GM12865 (cell line): ENCODE data around the gene AGBL4.

Source experiments
- DNase-seq: peaks from one replicate; pipeline ENCODE4 v3.0.0; 2010; ENCODE audit warnings: low read depth
- H3K4me3 ChIP-seq: 2 replicates; pipeline ENCODE4 v1.5.1; 2011; ENCODE audit warnings: mild to moderate bottlenecking, low read depth, low read length, control low read depth
- TF ChIP-seq, protein P1 (sequence below): IDR thresholded peaks from 2 replicates; pipeline ENCODE4 v1.5.1; 2011; ENCODE audit warnings: low read length, control low read depth, low read depth, inconsistent platforms; ENCODE audit not compliant: insufficient read depth; ENCODE audit errors: missing control alignments

Gene AGBL4

DNA sequence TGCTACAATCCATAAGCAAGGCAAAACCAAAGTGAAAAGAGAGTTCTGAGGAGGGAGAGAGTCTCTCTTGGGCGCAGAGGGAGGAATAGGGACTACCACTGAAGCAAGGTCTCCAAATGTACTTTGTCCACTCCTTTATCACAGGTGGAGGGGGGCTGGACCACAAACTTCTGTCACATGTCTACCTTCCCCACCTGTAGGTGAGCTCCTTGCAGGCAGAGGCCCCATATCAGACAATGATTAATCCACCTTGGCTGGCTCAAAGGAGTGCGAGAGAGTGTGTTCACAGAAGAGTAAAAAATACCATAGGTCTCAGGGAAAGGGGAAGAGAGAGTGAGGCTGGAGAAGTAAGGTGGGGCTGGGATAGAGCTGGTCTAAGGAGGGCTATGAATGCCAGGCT, 1251.5 kb downstream of the AGBL4 start:
- no peak for DNase-seq
- TF ChIP-seq, protein P1, sequence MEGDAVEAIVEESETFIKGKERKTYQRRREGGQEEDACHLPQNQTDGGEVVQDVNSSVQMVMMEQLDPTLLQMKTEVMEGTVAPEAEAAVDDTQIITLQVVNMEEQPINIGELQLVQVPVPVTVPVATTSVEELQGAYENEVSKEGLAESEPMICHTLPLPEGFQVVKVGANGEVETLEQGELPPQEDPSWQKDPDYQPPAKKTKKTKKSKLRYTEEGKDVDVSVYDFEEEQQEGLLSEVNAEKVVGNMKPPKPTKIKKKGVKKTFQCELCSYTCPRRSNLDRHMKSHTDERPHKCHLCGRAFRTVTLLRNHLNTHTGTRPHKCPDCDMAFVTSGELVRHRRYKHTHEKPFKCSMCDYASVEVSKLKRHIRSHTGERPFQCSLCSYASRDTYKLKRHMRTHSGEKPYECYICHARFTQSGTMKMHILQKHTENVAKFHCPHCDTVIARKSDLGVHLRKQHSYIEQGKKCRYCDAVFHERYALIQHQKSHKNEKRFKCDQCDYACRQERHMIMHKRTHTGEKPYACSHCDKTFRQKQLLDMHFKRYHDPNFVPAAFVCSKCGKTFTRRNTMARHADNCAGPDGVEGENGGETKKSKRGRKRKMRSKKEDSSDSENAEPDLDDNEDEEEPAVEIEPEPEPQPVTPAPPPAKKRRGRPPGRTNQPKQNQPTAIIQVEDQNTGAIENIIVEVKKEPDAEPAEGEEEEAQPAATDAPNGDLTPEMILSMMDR, result no peak
- no peak overlapping the region for H3K4me3 ChIP-seq

DNA sequence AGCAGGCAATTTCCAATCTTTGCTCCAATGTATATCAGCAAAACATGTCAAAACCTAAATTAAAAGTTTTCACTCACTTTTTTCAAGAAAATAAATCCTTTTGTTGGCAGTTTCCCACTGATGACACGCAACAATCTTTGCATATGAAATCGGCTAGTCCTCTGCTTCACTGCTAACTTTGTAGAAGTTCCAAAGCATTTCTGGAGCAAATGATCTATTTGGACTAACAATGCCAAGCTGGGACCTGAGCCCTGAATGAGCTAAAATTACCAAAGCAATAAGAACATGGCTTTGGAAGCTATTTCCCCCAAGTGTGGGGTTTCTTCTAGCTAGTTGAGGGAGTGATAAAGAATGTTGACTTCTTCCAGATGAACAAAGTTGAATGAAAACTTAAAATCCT, 1252.2 kb downstream of the AGBL4 start:
- H3K4me3 ChIP-seq, result no peak overlapping the region
- DNase-seq, result no peak
- TF ChIP-seq, protein P1, result no peak

DNA sequence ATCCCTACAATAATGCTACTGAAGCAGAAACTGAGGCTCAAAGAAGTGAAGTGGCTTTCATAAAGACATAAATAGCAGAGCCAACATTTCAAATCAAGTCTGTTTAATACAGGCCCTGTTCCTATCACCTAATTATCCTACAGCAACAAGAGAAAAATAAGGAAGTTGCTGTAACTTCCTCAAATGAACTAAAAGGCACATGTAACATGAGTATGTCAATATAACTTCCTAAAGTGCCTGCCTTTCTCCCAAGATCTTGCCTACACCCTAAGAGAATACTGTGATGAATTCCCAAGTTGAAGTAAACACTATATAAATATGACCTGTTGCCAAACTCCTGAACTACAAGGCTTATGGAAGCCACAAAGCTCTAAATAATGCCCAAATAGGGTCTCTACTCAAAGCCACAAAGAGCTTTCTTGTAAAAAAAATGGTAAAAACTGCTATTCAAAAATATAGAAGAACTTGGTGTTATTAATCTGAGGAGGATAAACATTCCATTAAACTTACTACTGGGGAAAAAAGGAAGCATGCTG, 1255.7 kb downstream of the AGBL4 start:
- no peak overlapping the region for H3K4me3 ChIP-seq
- DNase-seq, result no peak
- TF ChIP-seq, protein P1, result no peak

DNA sequence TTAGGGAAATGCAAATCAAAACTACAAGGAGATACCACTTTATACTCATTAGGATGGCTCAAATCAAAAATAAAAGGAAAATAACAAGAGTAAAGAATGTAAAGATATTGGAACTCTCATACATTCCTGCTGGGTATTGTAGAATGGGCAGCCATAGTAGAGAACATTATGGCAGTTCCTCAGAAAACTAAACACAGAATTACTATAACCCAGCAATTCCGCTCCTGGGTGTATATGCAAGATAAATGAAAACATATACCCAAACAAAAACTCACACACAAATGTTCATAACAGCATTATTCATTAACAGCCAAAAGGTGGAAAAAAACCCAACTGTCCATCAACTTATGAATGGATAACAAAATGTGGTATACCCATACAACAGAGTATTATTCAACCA, 1258.4 kb downstream of the AGBL4 start:
- H3K4me3 ChIP-seq, result no peak overlapping the region
- TF ChIP-seq, protein P1, result no peak
- no peak for DNase-seq

DNA sequence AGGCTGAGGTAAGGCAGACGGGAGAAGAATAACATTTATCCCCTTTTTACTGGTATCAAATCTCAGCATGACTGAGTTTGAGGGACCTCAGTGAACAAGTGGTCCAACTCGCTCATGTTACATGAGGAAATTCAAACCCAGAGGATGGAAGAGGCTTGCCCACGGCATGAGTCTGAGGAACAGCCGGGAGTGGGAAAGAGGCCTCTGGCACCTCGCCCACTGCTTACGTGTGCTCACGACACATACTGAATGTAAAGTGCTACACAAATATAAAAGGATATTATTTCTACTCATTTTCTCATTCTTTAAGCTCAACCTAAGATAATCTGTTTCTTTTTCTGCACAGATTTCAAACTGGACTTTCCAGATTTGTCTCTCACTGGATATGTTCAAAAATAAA, 1261.8 kb downstream of the AGBL4 start:
- DNase-seq, result no peak
- no peak overlapping the region for H3K4me3 ChIP-seq
- TF ChIP-seq, protein P1, result no peak

DNA sequence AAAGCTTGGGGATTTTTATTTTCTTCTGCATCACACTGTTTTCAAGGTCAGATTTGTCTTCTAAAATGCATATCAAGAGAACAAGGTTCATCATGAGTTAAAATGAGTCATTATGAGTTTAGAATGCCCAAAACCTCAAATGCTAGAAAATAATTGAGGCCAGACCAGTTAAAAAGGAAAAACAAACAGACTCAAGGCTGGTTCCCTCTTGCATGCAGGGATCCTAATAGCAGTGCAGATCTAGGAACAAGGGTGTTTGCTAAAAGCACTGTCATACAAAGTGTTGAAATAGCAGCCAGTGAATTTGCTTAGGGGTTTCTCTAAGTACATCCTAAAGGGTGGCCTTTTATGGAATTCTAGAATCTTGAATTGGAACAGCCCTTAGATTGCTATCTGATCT, 1262.3 kb downstream of the AGBL4 start:
- H3K4me3 ChIP-seq, result no peak overlapping the region
- DNase-seq, result no peak
- TF ChIP-seq, protein P1, result no peak

DNA sequence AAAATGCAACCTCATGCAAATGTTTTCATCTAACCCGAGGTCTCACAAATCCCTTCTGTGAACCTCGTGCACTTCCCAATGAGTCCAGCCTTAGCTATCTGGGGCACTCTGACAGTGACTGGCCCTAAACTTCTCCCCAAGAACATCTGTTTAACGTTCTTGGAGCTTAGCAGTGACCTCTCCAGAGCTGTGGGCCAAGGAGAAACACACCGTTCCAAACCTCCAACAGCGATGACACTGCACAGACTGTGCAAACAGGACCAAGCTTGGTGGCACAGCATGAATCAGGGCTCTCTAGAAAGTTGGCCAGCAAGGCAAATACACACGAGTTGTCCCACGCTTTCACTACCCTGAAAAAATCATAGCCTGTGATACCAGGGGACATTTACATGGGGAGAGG, 1262.9 kb downstream of the AGBL4 start:
- TF ChIP-seq, protein P1, result no peak
- no peak overlapping the region for H3K4me3 ChIP-seq
- DNase-seq, result no peak
